GM21717 (cell line): ENCODE data around the gene IRX3.

Experiments used
- ATAC-seq: cut with Tn5 transposase; IDR thresholded peaks from one replicate; pipeline ENCODE4 v1.9.1; 2021; ENCODE audit warnings: mild to moderate bottlenecking, moderate library complexity; ENCODE audit not compliant: unreplicated experiment

The IRX3 gene

DNA sequence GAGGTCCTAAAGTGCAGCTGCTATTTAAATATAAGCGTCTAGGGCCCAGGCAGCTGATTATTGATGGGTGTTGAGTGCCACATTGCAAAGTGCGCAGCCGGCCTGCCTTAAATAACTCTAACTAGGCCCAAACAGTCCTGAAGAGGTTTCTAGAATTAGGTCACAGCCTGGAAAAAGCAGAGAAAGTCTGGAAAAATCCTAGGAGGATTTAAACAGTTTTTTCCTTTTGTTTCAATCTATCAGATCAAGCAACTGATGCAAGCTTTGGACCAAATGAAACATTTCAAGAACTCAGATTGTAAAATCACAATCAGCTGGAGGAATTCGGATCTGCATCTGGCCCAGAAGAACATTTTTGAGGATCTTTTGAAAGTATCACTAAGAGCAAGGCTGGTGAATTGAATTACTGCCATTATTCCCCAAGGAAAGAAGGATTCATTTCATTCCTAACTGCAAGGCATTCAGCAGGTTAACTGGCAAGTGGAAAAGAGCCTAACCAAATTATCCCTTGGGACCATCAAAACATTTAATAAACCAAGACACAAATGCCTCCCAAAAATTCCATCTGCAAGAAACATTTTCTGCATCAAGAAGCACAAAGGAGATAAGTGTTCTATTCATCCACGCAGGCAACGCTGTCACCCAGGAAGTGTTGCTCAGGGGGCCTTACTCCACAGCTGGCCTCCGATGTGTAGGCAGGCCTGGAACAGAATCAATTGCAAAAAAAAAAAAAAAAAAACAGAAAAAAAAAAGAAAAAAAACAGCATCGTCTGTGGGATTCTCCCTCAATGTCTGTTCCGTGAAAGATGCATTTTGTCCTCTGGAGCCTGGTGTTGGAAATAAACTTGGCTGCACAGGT is 46.1 kb downstream of the IRX3 start:
- ATAC-seq, result no peak

DNA sequence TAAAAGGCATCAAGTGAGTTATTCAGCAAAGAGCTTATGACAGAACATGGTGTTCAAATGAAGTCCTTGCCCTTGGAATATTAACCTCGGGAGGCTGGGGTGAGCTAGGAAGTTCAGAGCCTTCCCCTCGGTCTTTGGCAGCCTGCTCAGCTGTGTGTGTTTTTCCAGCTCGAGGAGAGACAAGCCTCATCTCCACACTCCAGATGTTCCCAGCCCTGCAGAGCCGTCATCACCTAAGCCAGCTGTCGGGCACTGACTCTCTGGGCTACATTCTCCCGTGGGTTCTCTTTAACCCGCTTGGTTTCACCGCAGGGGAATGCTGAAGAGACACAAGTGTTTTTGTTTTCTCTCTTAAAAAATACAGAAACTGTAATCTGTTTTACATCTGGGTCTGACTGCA is 47.1 kb downstream of the IRX3 start:
- ATAC-seq, result no peak

DNA sequence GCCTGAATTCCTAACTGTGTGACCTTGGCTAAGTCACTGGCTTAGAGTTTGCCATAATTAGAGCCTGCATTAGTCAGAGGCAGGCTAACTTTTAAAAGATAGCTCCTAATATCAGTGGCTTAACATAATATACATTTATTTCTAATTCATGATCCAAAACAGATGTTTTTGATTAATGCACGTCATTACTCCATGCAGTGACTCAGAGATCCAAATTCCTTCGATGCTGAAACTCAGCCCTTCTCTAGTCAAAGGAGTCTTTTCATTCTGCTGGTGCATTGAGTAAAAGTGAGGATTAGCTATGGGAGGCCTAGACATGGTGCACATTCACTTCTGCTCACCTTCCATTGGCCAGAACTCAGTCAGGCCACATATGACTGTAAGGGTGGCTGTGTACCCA is 49.8 kb downstream of the IRX3 start:
- no peak for ATAC-seq

DNA sequence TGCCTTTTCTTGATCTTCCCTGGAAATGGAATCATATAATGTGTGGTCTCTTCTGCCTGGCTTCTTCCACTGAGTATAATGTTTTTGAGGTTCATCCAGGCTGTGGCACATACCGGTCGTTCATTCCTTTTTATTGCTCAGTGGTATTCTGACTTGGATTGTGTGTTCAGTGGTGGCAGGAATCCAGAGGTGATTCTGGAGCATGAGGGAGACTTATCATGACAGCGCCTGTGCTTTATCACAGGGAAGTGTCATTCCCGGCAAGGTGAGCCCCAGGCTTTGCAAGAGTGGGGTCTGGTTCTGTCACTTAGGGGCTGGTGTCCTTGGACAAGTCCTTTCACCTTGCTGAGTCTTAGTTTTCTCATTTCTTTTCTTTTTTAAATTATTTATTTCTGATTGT is 53.0 kb downstream of the IRX3 start:
- ATAC-seq, result no peak
